Epithelial cell of prostate (primary cell): ENCODE data around the gene BANP.
A peak's percentile ranks its signal among the peaks of the same experiment; 100 is the strongest.
"Not testable (repeated sequence)": the region's sequence is repeated elsewhere in the genome, so short reads cannot be mapped to it uniquely, and the experiment has no call there.

ENCODE experiments used
- DNase-seq: peaks from one replicate; pipeline ENCODE4 v3.0.0-alpha.2; 2011; ENCODE audit warnings: low read depth, low spot score
- H3K27ac ChIP-seq: fragments of 450-650 bp; 2 replicates; pipeline ENCODE4 v1.5.1; 2017; ENCODE audit warnings: mild to moderate bottlenecking

Gene BANP

GRCh38 chr16:87924811-87925670, 26.2 kb upstream of the BANP start:
- DNase-seq, result peak; percentile 20
- no peak overlapping the region for H3K27ac ChIP-seq

GRCh38 chr16:87926246-87927194, 24.7 kb upstream of the BANP start:
- H3K27ac ChIP-seq, result no peak overlapping the region
- DNase-seq, result no peak

- no peak for DNase-seq
- no peak overlapping the region for H3K27ac ChIP-seq
These were observed 24.1 kb upstream of the BANP start for GRCh38 chr16:87927195-87927562.

GRCh38 chr16:87929986-87930385, 21.2 kb upstream of the BANP start:
- no peak for DNase-seq
- no peak overlapping the region for H3K27ac ChIP-seq

GRCh38 chr16:87930456-87930855, 20.8 kb upstream of the BANP start:
- H3K27ac ChIP-seq, result no peak overlapping the region
- no peak for DNase-seq

GRCh38 chr16:87931504-87931903, 19.7 kb upstream of the BANP start:
- no peak overlapping the region for H3K27ac ChIP-seq
- no peak for DNase-seq

- DNase-seq, H3K27ac ChIP-seq: not testable (repeated sequence)
These were observed 18.6 kb upstream of the BANP start for GRCh38 chr16:87932475-87933139.

GRCh38 chr16:87933140-87933495, 18.1 kb upstream of the BANP start:
- DNase-seq, result no peak
- H3K27ac ChIP-seq, result no peak overlapping the region

GRCh38 chr16:87934752-87935425, 16.3 kb upstream of the BANP start:
- not testable (repeated sequence) for DNase-seq

DNA sequence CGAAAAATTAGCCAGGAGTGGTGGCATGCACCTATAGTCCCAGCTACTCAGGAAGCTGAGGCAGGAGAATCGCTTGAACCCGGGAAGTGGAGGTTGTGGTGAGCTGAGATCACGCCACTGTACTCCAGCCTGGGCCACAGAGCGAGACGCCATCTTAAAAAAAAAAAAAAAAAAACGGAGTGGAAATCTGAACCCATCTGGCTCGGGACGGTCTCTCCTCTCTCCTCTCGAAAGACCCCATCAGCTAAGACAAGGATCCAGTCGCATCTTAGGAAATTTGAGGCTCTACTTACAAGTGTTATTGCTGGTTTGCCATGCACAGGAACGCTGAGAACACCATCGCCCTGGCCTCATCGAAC, 15.2 kb upstream of the BANP start:
- not testable (repeated sequence) for H3K27ac ChIP-seq, DNase-seq

More at GRCh38 chr16:87934752-87935425, 16.3 kb upstream of the BANP start:
- not testable (repeated sequence) for H3K27ac ChIP-seq

GRCh38 chr16:87936375-87937230, 14.6 kb upstream of the BANP start, which contains the start of gene CA5A:
Gene CA5A, minus strand, starts transcription at chr16:87936529. Its CDS starts 79 bp downstream, at chr16:87936450.
- no peak within 1 kb of the TSS for H3K27ac ChIP-seq
- DNase-seq, result no peak

DNA sequence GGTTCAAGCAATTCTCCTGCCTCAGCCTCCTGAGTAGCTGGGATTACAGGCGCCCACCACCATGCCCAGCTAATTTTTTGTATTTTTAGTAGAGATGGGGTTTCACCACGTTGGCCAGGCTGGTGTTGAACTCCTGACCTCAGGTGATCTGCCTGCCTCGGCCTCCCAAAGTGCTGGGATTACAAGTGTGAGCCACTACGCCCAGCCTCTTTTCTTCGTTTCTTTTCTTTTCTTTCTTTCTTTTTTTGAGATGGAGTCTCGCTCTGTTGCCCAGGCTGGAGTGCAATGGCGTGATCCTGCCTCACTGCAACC, 14.0 kb upstream of the BANP start:
- not testable (repeated sequence) for H3K27ac ChIP-seq, DNase-seq

DNA sequence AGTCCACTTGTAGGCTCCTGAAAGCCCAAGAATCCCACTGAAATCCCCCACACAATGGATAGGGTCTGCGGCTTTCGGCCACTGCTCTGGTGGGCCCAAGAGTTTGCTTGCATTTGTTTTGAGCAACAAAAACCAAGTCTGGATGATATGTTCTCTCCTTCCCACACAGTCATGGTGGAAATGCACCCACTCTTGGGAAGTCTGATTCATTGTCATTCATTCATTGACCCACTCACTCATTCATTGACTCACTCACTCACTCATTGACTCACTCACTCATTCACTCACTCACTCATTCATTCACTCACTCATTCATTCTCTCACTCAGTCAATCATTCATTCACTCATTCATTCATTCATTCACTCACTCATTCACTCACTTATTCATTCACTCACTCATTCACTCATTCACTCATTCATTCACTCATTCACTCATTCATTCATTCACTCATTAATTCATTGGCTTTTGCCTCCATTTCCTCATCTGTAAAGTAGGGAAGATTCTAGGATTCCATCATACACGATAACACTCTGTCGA, 12.8 kb upstream of the BANP start:
- DNase-seq, result no peak

DNA sequence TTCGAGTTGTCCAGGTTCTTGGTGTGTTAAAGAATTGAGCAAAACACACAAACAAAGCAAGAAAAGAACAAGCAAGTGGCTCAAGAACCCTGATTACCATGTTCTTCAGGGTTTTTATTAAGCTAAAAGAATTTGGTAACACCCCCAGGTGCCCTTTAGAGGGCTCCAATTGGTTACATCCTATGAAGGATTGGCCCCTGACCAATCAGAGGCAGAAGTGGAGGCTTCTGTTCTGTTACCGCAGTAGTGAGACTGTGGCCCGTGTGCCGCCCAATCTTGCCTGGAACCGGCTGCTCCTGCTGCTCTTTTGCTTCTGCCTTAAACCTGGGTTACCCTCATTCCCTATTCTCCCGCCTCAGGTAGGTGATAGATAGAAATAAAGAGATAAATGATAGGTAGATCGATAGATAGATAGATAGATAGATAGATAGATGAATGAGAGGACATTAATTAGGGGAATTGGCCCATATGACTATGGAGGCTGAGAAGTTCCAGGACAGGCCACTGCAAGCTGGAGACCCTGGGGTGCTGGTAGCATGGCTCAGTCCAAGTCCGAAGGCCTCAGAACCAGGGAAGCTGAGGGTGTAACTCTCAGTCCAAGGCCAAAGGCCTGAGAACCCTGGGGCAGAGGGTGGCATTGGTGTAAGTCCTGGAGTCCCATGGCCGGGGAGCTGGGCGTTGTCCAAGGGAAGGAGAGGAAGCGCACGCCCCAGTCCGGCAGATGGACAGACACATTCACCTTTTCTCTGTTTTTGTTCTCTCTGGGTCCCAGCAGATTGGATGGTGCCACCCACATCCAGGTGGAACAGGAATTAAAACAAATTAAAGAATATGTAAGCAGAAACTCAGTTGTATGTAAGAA, 11.4 kb upstream of the BANP start:
- H3K27ac ChIP-seq, result no peak overlapping the region
- DNase-seq, result no peak

More for the DNA sequence above, 12.8 kb upstream of the BANP start:
- H3K27ac ChIP-seq, result no peak overlapping the region

- DNase-seq, result no peak
These were observed 8.6 kb upstream of the BANP start for GRCh38 chr16:87942680-87943079.

DNA sequence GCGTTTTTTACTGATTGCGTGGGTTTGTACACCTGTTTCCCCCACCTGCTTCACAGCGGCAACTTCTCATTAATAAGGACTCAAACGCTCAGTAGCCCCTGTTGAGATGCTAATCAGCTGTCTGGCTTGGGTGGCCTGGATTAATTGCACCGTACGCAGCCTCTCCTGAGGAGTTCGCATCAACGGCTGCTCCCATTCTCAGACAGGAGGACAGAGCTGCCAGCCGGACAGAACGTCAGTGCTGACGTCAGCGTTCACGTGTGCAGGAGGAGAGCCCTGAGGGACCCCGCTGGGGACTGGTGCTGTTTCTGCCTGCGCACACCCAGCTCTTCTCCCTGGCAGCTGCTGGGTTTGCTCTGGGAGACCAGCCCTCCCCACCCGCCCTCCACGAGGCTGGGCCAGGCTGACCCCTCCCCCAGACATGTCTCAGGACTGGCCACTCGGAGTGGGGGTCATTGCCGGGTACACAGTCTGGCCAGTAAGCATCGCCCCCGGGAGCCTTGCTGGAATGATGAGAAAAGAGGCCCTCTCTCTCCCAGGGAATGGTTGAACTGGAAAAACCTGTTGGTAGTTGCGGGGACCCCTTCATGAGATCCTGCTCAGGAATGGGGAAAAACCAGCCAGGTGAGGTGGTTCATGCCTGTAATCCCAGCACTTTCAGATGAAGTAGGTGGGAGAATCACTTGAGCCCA, 5.7 kb upstream of the BANP start:
- H3K27ac ChIP-seq, result peak overlapping the region; percentile 72
- DNase-seq, result peak; percentile 92

More at GRCh38 chr16:87942680-87943079, 8.6 kb upstream of the BANP start:
- no peak overlapping the region for H3K27ac ChIP-seq

DNA sequence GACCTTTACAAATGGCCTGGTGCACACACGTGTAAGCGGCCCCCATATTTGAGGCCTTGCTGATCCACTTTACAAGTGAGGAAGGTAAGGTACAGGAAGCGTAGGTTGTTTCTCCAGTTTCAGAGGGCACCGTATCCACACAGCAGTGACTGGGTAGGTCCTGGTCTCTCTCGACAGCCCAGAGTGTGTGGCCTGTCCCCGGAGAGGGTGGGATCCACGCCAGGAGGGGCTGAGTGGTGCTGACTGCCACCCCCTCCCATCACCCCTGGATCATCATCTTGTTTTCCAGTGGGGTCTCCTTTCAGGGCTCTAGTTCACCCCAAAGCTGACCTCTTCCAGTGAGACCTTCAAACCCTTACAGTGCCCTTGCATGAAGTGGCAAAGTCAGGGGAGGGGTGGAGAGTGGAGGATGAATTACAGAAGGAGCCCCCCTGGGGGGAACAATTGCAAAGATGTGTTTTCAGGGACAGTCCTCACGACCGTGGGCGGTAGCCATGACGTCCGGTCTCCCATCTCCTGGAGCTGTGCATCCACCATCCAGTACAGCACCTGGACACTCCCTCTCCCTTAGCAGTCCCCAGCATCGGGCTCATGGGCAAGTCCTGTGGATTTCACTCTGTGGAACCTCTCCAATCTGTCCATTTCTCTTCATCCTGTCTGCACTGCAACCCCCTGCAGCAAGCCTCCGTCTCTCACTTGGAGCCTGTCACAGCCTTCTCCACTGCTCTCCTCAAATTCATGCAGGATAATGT, 4.5 kb upstream of the BANP start:
- peak overlapping the region; percentile 72 for H3K27ac ChIP-seq
- no peak for DNase-seq
